DND-41 (cell line): Measurements from ENCODE around the gene ARSI.

Experiments used
- CTCF ChIP-seq: IDR thresholded peaks from 2 replicates; pipeline ENCODE4 v1.5.1; 2012; ENCODE audit warnings: borderline replicate concordance, low read length, moderate library complexity, mild to moderate bottlenecking; ENCODE audit not compliant: poor library complexity, severe bottlenecking; ENCODE audit errors: extremely low read depth
- EZH2 ChIP-seq: IDR thresholded peaks from 3 replicates; pipeline ENCODE4 v1.6.1; 2012; ENCODE audit warnings: borderline replicate concordance, low read depth, mild to moderate bottlenecking, moderate library complexity, low read length, inconsistent platforms; ENCODE audit not compliant: severe bottlenecking

GRCh38 chr5:150254774-150255173 lies 47.9 kb downstream of the ARSI start:
- TF ChIP-seq CTCF = no peak
- no peak for TF ChIP-seq EZH2
